Measurements from ENCODE around the gene OGDH.
"Not testable (repeated sequence)": the region's sequence is repeated elsewhere in the genome, so short reads cannot be mapped to it uniquely, and the experiment has no call there.

The OGDH gene

GRCh38 chr7:44716205-44716604 is 109.8 kb downstream of the OGDH start:
- Histone ChIP-seq H3K9me3 (replicated peaks; ENCODE audit: insufficient read depth, low read length) (no peaks in the 10 kb centered on the region), H3K9me2 (replicated peaks; ENCODE audit: insufficient read depth, low read length) (no peaks in the 10 kb centered on the region), H3K36me3 (replicated peaks; ENCODE audit: insufficient read depth, low read length) (no peaks in the 10 kb centered on the region), H3K27me3 (replicated peaks; ENCODE audit: insufficient read depth, low read length) (no peaks in the 10 kb centered on the region), H3K4me1 (ENCODE audit: low read length) (no peaks in the 10 kb centered on the region), H3K4me2 (ENCODE audit: low read depth, low read length) (no peak overlapping the region), H3K4me3 (ENCODE audit: low read length) (no peak overlapping the region), H2AFZ (ENCODE audit: low read length) (no peak overlapping the region), H3K79me2 (ENCODE audit: low read length) (no peaks in the 10 kb centered on the region), H3F3A (ENCODE audit: insufficient read depth, low read length) (no peaks in the 10 kb centered on the region), H4K20me1 (ENCODE audit: insufficient read depth, low read length) (no peaks in the 10 kb centered on the region), H3K27ac (ENCODE audit: low read length) (no peak overlapping the region), H3K9ac (ENCODE audit: low read length) (no peak overlapping the region)
- DNase-seq, result no peak
- TF ChIP-seq EZH2phosphoT487 (IDR thresholded peaks at IDR 0.05; ENCODE audit: low read length) (no peak), CTCF (IDR thresholded peaks at IDR 0.05; ENCODE audit: low read length) (no peak), EZH2 (optimal IDR thresholded peaks at IDR 0.05; ENCODE audit: low read depth, low read length) (no peak)

- Histone ChIP-seq H3K27ac (ENCODE audit: low read length) (no peak overlapping the region), H3F3A (ENCODE audit: insufficient read depth, low read length) (no peaks in the 10 kb centered on the region), H3K4me3 (ENCODE audit: low read length) (no peak overlapping the region), H3K9me3 (replicated peaks; ENCODE audit: insufficient read depth, low read length) (no peaks in the 10 kb centered on the region), H2AFZ (ENCODE audit: low read length) (no peak overlapping the region), H3K9me2 (replicated peaks; ENCODE audit: insufficient read depth, low read length) (no peaks in the 10 kb centered on the region), H3K36me3 (replicated peaks; ENCODE audit: insufficient read depth, low read length) (no peaks in the 10 kb centered on the region), H3K79me2 (ENCODE audit: low read length) (no peaks in the 10 kb centered on the region), H3K4me2 (ENCODE audit: low read depth, low read length) (no peak overlapping the region), H3K4me1 (ENCODE audit: low read length) (no peaks in the 10 kb centered on the region), H3K9ac (ENCODE audit: low read length) (no peak overlapping the region), H3K27me3 (replicated peaks; ENCODE audit: insufficient read depth, low read length) (no peaks in the 10 kb centered on the region), H4K20me1 (ENCODE audit: insufficient read depth, low read length) (no peaks in the 10 kb centered on the region)
- no peak for DNase-seq
- no peak for TF ChIP-seq EZH2phosphoT487 (IDR thresholded peaks at IDR 0.05; ENCODE audit: low read length)
- TF ChIP-seq CTCF (IDR thresholded peaks at IDR 0.05; ENCODE audit: low read length), result no peak
- TF ChIP-seq EZH2 (optimal IDR thresholded peaks at IDR 0.05; ENCODE audit: low read depth, low read length), result no peak
These were observed 113.9 kb downstream of the OGDH start for GRCh38 chr7:44720301-44720700.

DNA sequence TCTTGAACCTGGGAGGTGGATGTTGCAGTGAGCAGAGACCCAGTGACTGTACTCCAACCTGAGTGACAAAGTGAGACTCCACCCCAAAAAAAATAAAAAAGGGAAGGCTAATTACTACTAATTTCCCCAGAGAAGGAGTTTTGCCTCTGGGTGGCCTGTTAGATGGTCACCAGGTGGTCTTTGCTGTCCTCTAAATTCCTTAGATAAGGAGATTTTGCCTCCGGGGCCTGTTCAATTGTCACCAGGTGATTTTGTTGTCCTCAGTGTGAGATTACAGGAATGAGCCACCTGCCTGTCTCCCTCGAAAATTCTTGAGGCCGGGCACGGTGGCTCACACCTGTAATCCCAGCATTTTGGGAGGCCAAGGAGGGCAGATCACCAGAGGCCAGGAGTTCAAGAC is 117.8 kb downstream of the OGDH start:
- H3K9me3 ChIP-seq (replicated peaks; ENCODE audit: insufficient read depth, low read length), result no peaks in the 10 kb centered on the region
- H3F3A ChIP-seq (ENCODE audit: insufficient read depth, low read length), result no peaks in the 10 kb centered on the region
- no peaks in the 10 kb centered on the region for H3K79me2 ChIP-seq (ENCODE audit: low read length)
- no peaks in the 10 kb centered on the region for H3K36me3 ChIP-seq (replicated peaks; ENCODE audit: insufficient read depth, low read length)
- no peak overlapping the region for H3K27ac ChIP-seq (ENCODE audit: low read length)
- H2AFZ ChIP-seq (ENCODE audit: low read length), result no peak overlapping the region
- H3K27me3 ChIP-seq (replicated peaks; ENCODE audit: insufficient read depth, low read length), result no peaks in the 10 kb centered on the region
- H4K20me1 ChIP-seq (ENCODE audit: insufficient read depth, low read length), result no peaks in the 10 kb centered on the region
- no peak overlapping the region for H3K4me2 ChIP-seq (ENCODE audit: low read depth, low read length)
- H3K9me2 ChIP-seq (replicated peaks; ENCODE audit: insufficient read depth, low read length), result no peaks in the 10 kb centered on the region
- no peaks in the 10 kb centered on the region for H3K4me1 ChIP-seq (ENCODE audit: low read length)
- no peak overlapping the region for H3K9ac ChIP-seq (ENCODE audit: low read length)
- TF ChIP-seq EZH2phosphoT487 (IDR thresholded peaks at IDR 0.05; ENCODE audit: low read length), result no peak
- no peak for TF ChIP-seq EZH2 (optimal IDR thresholded peaks at IDR 0.05; ENCODE audit: low read depth, low read length)
- TF ChIP-seq CTCF (IDR thresholded peaks at IDR 0.05; ENCODE audit: low read length), result no peak
- H3K4me3 ChIP-seq (ENCODE audit: low read length), result no peak overlapping the region
- no peak for DNase-seq

DNA sequence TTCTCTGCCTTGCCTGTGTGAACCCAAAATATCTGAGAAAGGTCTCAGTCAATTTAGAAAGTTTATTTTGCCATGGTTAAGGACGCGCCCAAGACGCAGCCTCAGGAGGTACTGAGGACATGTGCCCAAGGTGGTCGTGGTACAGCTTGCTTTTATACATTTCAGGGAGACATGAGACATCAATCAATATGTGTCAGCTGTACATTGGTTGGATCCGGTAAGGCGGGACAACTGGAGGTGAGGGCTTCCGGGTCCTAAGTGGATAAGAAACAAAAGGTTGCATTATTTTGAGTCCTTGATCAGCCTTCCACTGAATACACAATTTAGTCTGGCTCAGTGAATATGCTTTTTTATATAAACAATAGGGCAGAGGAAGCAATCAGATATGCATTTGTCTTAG is 119.8 kb downstream of the OGDH start:
- H3F3A ChIP-seq (ENCODE audit: insufficient read depth, low read length); H3K27me3 ChIP-seq (replicated peaks; ENCODE audit: insufficient read depth, low read length); H3K4me1 ChIP-seq (ENCODE audit: low read length); DNase-seq; H2AFZ ChIP-seq (ENCODE audit: low read length); H3K9ac ChIP-seq (ENCODE audit: low read length); H3K36me3 ChIP-seq (replicated peaks; ENCODE audit: insufficient read depth, low read length); H3K27ac ChIP-seq (ENCODE audit: low read length); H3K4me2 ChIP-seq (ENCODE audit: low read depth, low read length); H3K9me3 ChIP-seq (replicated peaks; ENCODE audit: insufficient read depth, low read length); H3K4me3 ChIP-seq (ENCODE audit: low read length); H4K20me1 ChIP-seq (ENCODE audit: insufficient read depth, low read length); H3K79me2 ChIP-seq (ENCODE audit: low read length); H3K9me2 ChIP-seq (replicated peaks; ENCODE audit: insufficient read depth, low read length): not testable (repeated sequence)
